NCI-H2107 treated with DMSO at 0.1 percent for 48 hours (cell line): ENCODE measurements around the gene CNTRL.

Experiments used
- DNase-seq: peaks from one replicate; lab custom pipeline; 2025; ENCODE audit not compliant: unreplicated experiment; lab: John Stamatoyannopoulos, UW

The CNTRL gene

DNA sequence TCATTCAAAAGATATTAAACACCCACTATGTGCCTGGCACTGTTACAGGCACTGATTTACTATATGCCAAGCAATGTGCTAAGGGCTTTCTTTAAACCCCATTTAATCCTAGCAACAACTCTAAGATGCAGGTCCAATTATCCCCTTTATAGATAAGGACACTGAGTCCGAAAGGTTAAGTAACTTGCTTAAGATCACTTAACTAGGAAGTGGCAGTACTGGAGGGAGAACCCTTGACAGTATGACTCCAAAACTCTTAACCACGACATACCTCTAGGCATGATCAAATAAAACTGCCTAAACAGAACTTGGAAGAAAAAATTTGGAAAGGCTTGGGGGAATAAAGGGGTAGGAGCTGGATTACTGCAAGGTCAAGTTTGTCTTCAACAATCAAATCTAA, 125.2 kb downstream of the CNTRL start:
- DNase-seq = no peak

DNA sequence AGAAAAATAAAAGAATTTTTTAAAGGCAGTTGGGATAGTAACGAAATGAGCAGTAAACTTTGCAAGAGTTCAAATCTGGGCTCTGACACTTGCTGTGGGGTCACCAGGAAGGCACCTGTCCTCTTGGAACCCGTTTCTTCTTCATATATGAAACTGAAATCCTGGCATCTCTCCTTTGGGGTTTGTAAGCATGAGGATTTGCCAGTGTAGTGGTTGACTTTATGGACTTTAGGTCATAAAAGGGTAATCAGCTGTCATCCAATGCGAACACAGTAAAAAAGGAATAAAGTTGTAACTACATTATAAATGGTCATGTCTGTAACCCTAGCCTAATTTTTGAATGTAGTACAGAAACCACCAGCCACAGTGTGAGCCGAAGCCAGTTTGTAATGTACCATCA, 125.6 kb downstream of the CNTRL start:
- no peak for DNase-seq

GRCh38 chr9:121201045-121201737, 126.4 kb downstream of the CNTRL start:
- no peak for DNase-seq

- peak; percentile 98 for DNase-seq
Observed at GRCh38 chr9:121201738-121202533, 127.2 kb downstream of the CNTRL start, which contains the start of gene RAB14. TSS of gene RAB14 (minus strand) at chr9:121201869. CDS start at chr9:121193412, 8,457 bp downstream.

DNA sequence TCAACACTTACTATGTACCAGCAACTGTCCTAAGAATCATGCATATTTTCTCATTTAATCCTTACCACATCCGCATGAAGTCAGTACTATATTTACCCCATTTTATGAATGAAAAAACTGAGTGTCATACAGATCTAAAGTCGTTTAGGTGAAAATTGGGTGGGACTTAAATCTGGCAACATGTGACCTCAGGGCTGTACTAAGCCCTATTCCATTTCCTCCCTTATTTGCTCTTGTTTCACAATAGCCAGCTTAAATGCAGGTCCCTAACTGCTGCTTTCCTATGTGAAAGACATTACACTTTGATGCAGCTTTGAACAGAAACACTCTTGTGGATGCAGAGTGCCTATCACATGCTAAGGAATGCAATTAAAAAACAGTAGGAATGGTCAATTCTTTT, 129.4 kb downstream of the CNTRL start:
- no peak for DNase-seq

- no peak for DNase-seq
Observed at GRCh38 chr9:121204611-121205010, 129.9 kb downstream of the CNTRL start.

- DNase-seq = peak; percentile 17
Observed at GRCh38 chr9:121206516-121207370, 132.0 kb downstream of the CNTRL start.

DNA sequence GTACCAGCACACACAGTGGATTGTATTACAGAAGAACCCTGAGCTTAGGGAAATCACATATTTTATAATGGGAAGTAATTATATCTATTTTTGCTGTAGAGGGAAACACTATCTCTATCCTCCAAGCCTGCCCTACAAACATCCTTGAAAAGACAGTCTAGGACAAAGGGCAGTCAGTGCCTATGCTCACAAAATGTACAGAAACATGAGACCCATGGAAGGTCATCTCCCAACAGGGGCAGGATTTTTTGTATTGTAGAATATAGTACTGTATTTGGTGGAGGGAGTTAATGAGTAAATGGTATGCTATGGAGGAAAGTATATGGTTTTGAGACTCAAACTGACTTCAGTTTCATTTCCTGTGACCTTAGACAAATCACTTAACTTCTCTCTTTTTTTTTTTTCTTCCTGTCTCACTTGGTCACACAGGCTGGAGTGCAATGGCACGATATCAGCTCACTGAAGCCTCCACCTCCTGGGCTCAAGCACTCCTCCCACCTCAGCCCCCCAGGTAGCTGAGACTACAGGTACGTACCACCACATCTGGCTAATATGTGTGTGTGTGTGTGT, 132.7 kb downstream of the CNTRL start:
- no peak for DNase-seq

DNA sequence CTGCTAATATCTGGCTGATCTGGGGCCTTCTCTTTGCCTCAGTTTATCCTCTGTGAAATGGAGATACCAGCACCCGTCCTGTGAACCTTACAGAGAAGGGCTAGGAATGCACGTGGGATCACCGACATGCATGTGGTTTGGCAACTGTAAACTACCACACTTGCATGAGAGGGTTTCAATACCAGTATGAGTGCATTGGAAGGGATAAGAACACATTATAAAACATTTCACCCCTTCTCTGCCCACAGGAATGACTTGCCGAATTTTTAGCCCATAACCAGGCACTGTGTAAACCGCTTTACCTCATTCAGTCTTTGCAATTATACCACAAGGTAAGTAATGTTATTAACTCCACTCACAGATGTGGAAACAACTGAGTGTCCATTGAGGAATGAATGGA, 135.8 kb downstream of the CNTRL start:
- DNase-seq = no peak

- DNase-seq = peak; percentile 71
Observed at GRCh38 chr9:121213136-121213806, 138.5 kb downstream of the CNTRL start.

DNA sequence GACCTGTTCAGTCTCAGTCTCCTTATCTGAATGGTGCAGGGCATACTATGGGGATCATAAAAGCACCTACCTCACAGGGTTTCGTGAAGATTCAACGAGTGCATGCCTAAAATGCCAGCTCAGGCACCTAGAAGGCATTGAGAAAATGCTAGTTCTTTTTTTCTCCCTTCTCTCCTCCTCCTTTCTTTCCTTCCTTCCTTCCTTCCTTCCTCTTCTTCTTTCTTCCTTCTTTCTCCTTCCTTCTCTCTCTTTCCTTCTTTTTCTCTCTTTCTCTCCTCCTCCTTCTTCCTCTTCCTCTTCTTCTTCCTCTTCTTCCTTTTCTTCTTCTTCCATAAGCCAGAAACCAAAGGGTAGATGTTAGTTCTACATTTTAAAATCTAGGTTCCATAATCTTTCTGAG, 139.2 kb downstream of the CNTRL start:
- DNase-seq = no peak

DNA sequence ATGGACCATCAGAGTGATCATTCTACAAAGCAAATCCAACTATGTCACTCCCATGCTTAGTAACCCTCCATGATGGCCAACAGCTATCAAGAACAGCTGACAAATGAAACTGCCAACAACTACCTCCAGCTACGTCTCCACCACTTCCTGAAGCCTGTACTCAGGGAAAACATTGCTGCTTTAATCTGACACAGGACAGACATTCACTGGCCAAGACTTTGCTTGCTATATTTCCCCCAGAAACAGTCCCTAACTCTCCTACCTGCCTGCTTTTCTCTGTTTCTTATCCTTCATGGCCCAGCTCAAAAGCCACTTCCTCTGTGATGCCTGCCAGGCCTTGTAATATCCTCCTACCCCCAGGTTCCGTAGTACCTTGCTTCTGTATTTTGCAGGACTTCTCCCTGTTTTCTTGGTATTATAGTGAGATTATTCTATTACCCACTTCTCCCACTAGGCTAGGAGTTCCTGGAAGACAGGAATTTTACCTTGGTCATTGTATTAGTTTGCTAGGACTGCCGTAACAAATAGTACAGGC, 141.6 kb downstream of the CNTRL start:
- DNase-seq = no peak

GRCh38 chr9:121217609-121218292, 143.0 kb downstream of the CNTRL start:
- no peak for DNase-seq

DNA sequence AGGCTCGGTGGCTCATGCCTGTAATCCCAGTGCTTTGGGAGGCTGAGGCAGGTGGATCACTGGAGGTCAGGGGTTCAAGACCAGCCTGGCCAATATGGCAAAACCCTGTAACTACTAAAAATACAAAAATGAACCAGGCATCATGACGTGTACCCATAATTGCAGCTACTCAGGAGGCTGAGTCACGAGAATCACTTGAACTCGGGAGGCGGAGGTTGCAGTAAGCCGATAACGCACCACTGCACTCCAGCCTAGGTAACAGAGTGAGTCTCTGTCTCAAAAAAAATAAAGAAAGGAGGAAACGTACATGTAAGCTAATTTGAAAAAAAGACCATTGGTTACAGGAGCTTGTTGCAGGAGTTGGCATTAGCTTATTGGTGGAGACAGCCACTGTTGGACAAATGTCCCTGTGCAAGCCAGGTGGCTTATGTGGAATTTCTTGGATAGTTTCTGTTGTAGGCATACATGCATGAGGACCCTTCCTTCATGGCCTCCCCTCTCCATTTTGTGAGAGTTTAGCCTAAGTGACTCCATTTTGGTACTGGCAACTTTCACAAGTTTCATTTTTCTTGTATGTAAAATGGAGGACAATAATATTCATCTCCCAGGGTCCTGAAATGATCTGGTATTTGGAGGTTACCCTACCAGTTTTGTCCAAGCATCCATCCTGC, 143.7 kb downstream of the CNTRL start:
- no peak for DNase-seq

- no peak for DNase-seq
Observed at GRCh38 chr9:121219530-121219929, 144.8 kb downstream of the CNTRL start.

- DNase-seq = no peak
Observed at GRCh38 chr9:121220996-121221663, 146.4 kb downstream of the CNTRL start.

- DNase-seq = no peak
Observed at GRCh38 chr9:121221664-121222055, 146.9 kb downstream of the CNTRL start.

DNA sequence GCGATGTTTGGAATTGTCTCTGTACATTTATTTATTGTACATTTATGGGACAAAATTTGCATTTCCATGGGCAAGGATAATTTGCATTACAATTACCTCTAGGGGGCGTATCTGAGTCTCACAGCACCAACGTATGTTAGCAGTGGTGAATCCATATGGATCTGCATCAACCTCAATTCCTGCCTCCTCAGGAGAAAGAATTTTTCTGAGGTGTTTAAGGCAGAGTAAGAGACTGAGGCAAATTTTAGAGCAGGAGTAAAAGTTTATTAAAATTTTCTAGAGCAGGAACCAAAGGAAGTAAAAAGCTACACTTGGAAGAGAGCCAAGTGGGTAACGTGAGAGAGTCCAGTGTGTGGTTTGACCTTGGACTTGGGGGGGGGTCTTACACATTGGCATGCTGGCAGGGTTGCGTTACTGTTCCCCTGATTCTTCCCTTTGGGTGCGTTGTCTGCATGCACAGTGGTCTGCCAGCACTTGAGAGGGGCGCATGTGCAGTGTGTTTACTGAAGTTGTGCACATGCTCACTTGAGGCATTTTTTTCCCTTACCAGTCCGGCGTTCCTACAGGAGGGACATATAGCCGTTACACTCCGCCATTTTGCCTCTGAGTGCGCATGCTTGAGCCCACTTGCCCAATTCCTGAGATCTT, 147.9 kb downstream of the CNTRL start:
- DNase-seq = peak; percentile 36
